Right atrium auricular region (tissue), 2 donors: ENCODE results near the gene C1orf185. TPM values are rescaled to one million over a fixed set of nuclear protein-coding genes. Genes with fewer than 3 reads are reported as not detected.

Experiments
- DNase-seq: peaks from one replicate; pipeline ENCODE4 v3.0.0-alpha.2; 2019; ENCODE audit warnings: low spot score
- H3K27ac ChIP-seq, 2 donors: fragments of 200-600 bp; sonication (generic); 1 replicate in 1 of 2; 2 replicates in 1 of 2; pipeline ENCODE4 v1.5.1; 2016 to 2019
- H3K27me3 ChIP-seq, 2 donors: fragments of 200-600 bp; sonication (generic); one replicate each; pipeline versions ENCODE4 v1.5.1 to v1.6.0; 2017 to 2019
- H3K36me3 ChIP-seq: fragments of 200-600 bp; sonication (generic); one replicate; pipeline ENCODE4 v1.5.1; 2016
- H3K4me1 ChIP-seq, 2 donors: fragments of 200-600 bp; sonication (generic); one replicate each; pipeline versions ENCODE4 v1.5.1 to v1.6.0; 2017 to 2019
- H3K4me3 ChIP-seq, 2 donors: fragments of 200-600 bp; sonication (generic); 1 replicate in 1 of 2; 2 replicates in 1 of 2; pipeline ENCODE4 v1.5.1; 2017 to 2019; ENCODE audit warnings: mild to moderate bottlenecking in 1 of 2, moderate library complexity in 1 of 2
- H3K9me3 ChIP-seq, 2 donors: fragments of 200-600 bp; sonication (generic); one replicate each; pipeline ENCODE4 v1.5.1; 2019
- total RNA-seq, 2 donors: library from RNA; depleted of rRNA; stranded (reverse); fragments of >200 nt; gene quantifications; one replicate each; pipeline ENCODE4 v1.1.0, GENCODE V29; 2016
- TF ChIP-seq, protein P1 (sequence below), 2 donors: fragments of 200-600 bp; sonication (generic); IDR thresholded peaks; one replicate each; pipeline ENCODE4 v1.5.1; 2019; ENCODE audit warnings: antibody characterized with exemption in 2 of 2

C1orf185 gene
- total RNA-seq, 2 donors from 2014 or later = not detected

GRCh38 chr1:51088474-51088873, 13.6 kb upstream of the C1orf185 start:
- Histone ChIP-seq H3K27me3 (no peaks in the 10 kb centered on the region), H3K4me3 (no peak overlapping the region), H3K9me3 (no peaks in the 10 kb centered on the region), H3K27ac (no peak overlapping the region), H3K4me1 (no peaks in the 10 kb centered on the region), H3K36me3 (no peaks in the 10 kb centered on the region)
- TF ChIP-seq, protein P1, sequence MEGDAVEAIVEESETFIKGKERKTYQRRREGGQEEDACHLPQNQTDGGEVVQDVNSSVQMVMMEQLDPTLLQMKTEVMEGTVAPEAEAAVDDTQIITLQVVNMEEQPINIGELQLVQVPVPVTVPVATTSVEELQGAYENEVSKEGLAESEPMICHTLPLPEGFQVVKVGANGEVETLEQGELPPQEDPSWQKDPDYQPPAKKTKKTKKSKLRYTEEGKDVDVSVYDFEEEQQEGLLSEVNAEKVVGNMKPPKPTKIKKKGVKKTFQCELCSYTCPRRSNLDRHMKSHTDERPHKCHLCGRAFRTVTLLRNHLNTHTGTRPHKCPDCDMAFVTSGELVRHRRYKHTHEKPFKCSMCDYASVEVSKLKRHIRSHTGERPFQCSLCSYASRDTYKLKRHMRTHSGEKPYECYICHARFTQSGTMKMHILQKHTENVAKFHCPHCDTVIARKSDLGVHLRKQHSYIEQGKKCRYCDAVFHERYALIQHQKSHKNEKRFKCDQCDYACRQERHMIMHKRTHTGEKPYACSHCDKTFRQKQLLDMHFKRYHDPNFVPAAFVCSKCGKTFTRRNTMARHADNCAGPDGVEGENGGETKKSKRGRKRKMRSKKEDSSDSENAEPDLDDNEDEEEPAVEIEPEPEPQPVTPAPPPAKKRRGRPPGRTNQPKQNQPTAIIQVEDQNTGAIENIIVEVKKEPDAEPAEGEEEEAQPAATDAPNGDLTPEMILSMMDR (IDR thresholded peaks at IDR 0.05) = no peak
- no peak for DNase-seq

- Histone ChIP-seq H3K4me1 (no peaks in the 10 kb centered on the region), H3K27ac (no peak overlapping the region), H3K4me3 (no peak overlapping the region), H3K9me3 (peaks cover 0 to 4% of the 10 kb centered on the region in 2 donors), H3K36me3 (no peaks in the 10 kb centered on the region), H3K27me3 (no peaks in the 10 kb centered on the region)
- DNase-seq = no peak
- TF ChIP-seq, protein P1 (IDR thresholded peaks at IDR 0.05) = no peak
These were observed 8.4 kb upstream of the C1orf185 start for GRCh38 chr1:51093581-51093980.

DNA sequence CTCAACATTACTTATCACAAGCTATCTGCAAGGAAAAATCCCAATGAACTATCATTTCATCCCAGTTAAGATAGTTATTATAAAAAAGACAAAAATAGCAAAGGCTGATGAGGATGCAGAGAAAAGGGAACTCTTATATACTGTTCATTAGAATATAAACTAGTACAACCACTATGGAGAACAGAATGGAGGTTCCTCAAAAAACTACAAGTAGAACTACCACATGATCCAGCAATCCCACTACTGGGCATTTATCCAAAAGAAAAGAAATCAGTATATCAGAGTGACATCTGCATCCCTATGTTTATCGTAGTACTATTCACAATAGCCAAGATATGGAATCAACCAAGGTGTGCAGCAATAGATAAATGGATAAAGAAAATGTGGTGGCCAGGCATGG, 4.9 kb upstream of the C1orf185 start:
- Histone ChIP-seq H3K4me3 (no peak overlapping the region), H3K4me1 (no peaks in the 10 kb centered on the region), H3K27ac (no peak overlapping the region), H3K36me3 (no peaks in the 10 kb centered on the region), H3K9me3 (peaks cover 0 to 4% of the 10 kb centered on the region in 2 donors), H3K27me3 (no peaks in the 10 kb centered on the region)
- DNase-seq = no peak
- TF ChIP-seq, protein P1 (IDR thresholded peaks at IDR 0.05) = no peak

DNA sequence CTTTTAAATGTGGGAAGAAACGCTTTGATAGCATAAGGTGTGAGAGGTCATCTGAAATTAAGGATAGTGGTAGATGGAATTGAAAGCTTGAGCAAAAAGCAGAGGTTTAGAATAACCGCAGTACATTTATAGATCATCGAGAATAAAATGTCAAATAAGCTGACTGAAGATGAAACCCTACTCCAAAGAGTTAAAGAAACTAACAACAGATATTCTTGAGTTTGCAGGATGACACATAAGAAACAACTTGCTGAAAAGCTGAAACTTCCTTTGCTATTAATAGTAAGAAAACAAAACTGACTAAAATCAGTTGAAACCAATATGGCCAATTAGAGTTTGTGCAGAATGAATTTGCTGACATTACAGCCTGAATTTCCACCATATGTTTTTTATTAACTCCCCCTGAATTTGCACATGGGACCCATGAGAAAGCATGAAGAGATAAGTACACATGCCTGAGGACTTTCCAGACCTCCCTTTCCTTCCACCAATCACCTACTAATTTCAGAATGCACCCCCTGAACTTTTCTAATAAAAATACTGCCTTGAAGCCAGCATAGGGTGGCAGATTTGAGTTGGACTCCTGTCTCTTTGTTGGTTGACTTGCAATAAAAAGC, 1.7 kb upstream of the C1orf185 start:
- no peak overlapping the region for H3K27ac ChIP-seq
- no peak overlapping the region for H3K4me3 ChIP-seq
- no peak for DNase-seq
- H3K27me3 ChIP-seq = no peaks in the 10 kb centered on the region
- TF ChIP-seq, protein P1 (IDR thresholded peaks at IDR 0.05) = no peak
- H3K4me1 ChIP-seq = no peaks in the 10 kb centered on the region
- H3K36me3 ChIP-seq = no peaks in the 10 kb centered on the region
- H3K9me3 ChIP-seq = peaks cover 0 to 4% of the 10 kb centered on the region in 2 donors

DNA sequence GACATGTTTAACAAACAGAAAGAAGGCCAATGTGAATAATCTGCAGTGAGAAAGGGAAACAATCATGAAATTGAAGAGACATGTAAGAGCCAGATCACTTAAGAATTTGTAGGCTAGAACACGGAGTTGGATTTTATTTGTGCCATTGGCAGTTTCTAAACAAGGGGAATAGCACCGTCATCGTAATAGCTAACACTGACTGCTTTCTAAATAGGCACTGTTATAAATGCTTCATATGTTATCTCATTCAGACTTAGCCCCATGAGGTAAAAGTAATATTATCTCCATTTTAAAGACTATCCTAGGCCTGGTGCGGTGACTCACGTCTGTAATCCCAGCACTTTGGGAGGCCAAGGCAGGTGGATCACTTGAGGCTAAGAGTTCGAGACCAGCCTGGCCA, 12.1 kb downstream of the C1orf185 start:
- TF ChIP-seq, protein P1 (IDR thresholded peaks at IDR 0.05) = no peak
- Histone ChIP-seq H3K27me3 (no peaks in the 10 kb centered on the region), H3K4me3 (no peak overlapping the region), H3K9me3 (peaks cover 0 to 4% of the 10 kb centered on the region in 2 donors), H3K27ac (no peak overlapping the region), H3K4me1 (no peaks in the 10 kb centered on the region), H3K36me3 (no peaks in the 10 kb centered on the region)
- no peak for DNase-seq
